GM21360 (cell line): ENCODE results near the gene CIB2.
A peak's percentile ranks its signal among the peaks of the same experiment; 100 is the strongest.

Source experiments
- ATAC-seq: cut with Tn5 transposase; IDR thresholded peaks from one replicate; pipeline ENCODE4 v1.9.1; 2021; ENCODE audit warnings: mild to moderate bottlenecking, moderate library complexity; ENCODE audit not compliant: unreplicated experiment

CIB2 gene

DNA sequence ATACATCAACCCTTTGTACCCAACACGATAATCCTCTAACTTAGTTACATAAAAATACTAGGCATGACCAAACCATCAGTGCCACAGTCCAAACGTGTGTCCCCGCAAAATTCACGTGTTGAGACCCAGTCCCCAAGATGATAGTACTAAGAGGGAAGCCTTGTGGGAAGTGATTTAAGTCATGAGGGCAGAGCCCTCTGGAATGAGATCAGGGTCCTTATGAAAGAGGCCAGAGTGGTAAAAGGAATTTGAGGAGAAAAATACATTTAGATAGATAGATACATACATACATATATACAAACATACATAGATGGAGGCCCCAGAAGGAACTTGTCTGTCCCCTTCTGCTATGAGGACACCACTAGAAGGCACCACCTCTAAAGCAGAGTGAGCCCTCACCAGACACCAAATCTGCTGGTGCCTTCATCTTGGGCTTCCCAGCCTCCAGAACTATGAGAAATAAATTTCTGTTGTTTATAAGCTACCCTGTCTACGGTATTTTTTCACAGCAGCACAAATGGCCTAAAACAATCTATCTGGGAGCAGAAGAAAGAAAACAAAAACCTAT lies 61.7 kb downstream of the CIB2 start:
- ATAC-seq = no peak

DNA sequence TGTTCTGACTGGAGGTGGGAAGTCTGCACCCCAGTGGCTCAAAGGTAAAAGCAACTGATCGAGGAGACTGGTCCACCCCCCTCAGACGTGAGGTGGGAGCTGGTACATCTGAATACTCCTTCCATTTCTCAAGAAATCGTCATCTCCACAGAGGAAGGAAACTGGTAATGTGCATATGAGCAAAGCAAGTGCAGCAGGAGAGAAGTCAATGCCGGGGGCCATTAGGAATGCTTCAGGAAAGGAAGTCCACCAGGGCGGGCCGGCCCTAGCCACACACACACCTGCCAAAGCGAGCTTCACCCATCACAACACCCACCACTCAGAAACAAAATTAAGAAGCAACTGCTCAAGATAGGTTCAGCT lies 62.2 kb downstream of the CIB2 start:
- no peak for ATAC-seq

DNA sequence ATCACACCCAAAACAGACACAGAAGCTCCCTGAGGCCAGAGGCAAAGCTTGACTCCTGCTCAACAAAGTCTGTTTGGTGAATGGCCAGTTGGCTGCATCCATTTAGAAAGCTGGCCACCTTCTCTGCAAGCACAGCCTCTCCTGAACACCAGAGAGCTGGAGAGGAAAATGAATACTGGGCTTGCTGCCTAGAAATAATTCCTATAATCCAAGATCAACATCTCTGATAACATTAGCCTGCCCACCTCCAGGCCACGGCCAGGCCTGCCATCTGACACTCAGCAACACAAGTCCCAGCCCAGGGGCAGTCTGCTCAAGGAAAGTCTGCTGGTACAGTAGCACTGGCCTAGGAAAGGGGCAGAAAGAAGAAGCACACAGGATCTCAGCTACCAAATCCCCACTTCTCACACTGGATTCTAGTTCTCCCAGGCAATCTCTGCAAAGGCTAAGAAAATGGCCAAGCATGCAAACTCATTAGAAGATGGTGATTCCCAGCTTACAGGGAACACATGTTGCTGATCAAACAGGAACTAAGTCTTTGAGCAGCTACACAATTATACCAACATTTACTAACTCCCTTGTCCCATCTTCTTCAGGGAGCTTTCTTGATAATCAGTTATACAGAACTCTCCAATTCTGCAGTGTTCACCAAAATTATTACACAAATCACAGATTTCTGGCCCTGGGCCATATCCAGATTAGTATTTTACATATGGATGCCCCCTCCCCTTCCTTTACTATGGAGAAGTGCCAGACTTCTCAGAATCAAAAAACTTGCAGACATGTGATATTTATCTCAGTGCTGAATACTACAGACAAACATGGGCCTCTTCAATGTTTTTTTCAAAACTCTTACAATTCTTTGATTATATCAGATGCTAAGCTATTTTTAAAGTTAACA lies 63.7 kb downstream of the CIB2 start:
- no peak for ATAC-seq

DNA sequence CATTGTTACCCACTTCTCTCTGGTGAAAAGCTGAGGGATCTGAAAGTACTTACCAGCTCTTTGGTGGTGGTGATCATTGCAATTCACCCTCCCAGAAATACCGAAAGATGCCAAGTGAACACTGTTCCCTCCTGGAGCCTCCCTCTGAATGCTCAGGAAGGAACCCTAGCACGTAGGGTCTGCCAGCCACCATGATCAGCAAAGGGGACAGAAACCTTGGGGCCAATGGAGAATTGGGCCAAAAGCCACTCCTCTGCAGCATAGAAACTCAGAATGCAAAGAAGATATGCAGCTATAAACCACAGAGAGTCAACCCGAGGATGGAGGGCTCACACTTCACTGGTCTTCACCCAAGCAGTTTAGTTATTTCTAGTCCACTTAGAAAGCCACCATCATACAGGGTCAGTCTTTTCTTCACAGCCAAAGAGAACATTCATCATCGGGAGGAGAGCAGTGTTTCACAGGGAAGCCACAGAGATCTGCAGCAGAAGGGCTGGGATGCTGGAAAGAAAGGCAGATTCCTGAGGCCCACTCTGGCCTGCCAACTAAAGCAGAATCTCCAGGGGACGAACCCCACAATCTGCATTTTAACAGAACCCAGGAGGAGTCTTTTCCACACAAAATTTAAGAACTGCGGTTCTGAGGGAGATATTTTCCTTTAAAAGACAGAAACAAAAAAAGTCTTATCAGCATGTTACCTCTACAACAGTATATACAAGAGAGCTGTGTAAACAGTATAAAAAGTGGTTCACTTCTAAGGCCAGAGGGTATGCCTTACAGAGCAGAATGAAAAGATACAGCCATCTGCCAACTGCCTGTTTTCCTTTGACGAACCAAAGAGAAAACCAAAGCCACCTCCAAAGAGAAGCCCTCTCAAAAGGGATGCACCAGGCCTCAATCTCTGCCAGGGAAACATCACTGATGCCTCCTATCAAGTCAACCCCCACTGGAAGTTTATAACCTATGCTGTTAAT lies 65.0 kb downstream of the CIB2 start:
- no peak for ATAC-seq

DNA sequence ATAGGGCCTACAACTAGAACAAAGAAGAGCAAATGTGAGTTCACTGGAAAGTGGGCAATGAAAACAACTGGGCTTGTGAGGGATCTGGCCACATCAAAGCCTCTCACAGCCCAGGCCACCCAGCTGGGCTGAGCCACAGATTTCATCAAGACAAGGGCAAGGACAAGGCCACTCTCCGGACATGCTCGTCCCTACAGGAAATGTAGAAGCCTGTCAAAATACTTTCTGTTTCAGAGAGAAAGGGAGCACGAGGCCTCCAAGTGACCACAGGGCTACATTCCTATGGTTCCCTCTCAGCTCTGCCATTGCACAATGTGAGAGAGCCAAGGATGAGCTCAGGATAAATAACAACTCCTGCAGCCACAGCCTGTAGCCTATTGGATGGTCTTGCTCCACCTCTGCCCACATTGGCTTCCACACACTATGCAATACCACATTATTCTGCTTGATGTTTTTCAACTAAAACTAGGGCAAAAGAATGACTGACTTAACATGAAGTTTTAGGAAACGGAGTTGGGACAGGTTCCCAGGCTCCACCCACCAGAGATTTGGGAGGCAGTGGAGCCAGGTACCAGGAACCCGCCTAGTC lies 65.9 kb downstream of the CIB2 start:
- ATAC-seq = no peak

DNA sequence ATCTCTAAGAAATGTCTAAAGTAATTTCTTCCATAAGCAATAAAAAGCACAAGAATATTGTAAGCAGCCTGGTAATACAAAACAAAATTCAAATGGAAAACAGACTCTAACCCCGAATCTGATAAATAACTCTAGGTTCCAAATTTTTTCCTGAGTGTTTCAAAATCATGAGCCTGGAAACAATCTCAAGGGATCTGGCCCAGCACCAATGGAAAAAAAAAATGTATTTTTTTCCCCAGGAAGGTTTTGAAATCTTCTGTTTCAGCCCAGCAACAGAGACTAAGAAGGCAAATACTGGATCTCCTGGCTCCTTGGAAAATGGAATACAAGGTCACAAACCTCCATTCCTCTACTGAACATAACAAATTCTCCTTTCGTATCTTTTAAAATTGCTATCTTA lies 66.7 kb downstream of the CIB2 start:
- ATAC-seq = no peak

DNA sequence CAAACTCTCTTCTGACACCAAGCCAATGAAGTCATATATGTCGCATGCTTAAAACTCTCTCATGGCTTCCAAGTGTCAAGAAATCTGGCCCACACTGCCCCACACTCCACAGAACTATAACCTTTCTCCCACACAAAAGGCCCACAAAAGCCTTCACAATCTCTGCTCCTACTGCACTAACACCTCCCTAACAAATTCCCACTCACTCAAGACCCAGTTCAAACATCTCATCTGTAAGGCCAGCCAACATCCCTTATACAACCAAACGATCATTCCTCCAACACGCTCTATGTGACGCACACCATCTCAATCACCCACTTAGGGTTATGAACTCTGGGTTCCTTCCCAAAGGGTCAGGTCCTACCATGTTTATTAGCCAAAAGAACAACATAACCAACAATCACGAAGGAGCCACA lies 67.3 kb downstream of the CIB2 start:
- ATAC-seq = no peak

DNA sequence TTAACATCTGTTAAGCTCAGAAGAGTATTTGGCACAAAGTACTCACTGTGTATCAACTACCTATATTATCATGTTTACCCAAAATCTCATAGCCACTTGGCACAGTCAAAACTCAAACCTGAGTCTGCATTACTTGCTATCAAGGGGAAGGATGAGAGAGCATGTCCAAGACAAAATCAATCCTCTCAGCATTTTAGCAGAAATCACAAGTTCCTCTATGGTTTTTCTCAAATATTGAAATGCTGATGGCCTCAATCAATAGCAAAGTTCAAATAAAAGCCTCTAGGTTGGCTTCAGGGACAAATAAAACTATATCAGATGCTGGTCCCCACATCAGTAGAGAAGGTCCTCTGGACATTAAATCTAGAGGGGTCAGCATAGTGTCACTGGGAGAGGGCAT lies 68.0 kb downstream of the CIB2 start:
- no peak for ATAC-seq

DNA sequence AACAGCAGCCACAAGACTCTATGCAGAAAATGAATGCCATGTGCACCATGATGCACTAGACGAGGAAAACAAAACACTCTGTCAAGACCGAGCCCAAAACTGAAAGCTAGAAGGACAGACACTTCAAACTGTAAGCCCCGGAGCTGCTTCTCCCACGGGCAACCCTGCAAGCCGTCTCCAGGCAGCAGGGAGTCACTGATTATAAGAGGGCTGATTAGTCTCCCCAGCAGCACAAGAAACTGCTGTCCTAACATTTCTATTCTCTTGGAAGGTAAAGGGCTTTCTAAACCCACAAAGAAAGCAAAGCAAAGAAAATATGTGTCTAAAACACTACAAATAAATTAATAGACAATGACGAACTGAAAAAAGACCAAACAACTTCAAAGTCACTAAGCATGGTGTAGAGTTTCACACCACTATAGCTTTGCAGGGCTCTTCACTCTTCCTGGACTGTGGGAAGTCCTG lies 69.2 kb downstream of the CIB2 start:
- peak; percentile 39 for ATAC-seq

DNA sequence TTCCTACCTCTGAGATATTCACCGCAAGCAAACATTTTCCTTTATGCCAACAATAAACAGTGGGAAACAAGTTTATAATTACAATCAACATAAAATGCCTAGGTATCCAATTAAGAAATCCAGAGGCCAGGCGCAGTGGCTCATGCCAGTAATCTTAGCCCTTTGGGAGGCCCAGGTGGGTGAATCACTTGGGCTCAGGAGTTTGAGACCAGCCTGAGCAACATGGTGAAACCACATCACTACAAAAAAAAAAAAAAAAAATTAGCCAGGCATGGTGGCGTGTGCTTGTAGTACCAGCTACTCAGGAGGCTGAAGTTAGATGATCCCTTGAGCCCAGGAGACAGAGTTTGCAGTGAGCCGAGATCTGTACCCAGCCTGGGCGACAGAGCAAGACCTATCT lies 71.0 kb downstream of the CIB2 start:
- ATAC-seq = no peak

DNA sequence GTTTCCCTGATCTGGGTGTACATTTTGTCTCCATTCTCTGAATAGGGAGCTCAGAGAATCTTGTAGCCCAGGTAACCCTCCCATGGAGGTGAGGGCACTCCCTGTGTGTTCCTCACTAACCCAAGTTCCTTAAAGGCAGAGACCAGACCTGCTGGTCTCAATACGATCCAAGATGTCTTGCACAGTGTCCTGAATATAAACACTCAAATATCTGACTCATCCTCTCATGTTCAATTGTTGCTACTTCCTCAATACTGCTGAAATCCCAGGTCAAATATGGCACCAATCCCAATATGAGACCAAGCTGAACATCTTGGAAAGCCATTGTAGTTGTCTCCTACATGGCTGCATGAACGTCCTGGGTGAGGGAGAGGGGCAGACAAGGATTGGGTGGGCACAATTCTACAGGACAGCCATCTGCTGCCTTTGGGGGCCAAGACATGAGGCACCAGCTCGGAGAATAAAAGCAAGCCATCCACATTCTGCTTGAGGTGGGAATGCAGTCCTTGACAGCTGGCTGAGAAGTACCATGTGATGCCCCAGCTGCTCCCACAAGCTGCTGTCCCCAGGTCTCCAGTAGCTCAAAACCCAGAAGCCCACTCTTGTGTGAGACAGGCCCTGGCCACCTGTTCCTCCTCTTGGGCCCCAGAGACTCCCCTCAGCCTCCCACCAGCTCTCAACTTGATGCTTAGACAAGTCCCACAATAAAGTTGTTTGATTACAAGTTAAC lies 72.0 kb downstream of the CIB2 start:
- no peak for ATAC-seq

DNA sequence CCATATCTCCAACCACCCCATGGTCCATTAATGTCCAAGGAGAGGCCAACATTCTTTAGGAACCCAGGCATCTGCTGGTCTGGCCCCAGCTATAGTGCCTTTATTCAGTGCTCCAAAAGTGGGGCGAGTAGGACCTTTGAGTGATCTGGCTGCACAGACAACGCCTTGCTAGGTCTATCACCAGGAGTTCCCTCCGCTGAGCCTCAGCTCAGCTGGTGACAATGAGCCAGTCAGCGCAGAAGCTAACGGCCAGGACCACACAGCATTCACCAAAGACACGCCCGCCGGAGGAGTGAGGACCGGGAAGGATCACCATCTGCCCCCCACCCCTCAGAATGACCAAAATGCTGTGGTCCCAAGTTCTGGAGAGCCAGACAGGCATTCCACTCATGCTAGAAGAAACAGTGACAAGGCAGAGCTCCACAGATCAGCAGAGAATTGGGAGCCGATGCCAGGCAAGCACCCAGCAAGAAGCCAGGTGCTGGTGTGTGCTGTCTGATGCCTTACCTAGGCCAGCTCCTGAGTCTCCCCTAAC lies 72.8 kb downstream of the CIB2 start:
- ATAC-seq = no peak

DNA sequence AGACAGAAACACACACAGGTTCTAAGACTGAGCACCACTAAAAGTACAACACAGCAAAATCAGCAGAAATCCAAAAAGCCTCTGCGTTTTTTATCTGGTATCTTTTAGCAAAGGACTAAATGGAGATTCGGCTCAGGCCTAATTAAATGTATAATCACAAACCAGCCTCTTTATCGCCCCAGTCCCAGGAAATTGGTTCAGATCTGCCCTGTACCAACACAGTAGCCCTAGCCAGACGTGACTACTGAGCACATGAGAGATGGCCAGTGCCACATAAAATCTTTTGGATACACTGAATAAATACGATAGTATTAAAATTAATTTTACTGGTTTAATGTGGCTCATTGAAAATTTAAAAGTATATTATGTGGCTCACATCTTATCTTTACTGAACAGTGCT lies 73.4 kb downstream of the CIB2 start:
- ATAC-seq = no peak

DNA sequence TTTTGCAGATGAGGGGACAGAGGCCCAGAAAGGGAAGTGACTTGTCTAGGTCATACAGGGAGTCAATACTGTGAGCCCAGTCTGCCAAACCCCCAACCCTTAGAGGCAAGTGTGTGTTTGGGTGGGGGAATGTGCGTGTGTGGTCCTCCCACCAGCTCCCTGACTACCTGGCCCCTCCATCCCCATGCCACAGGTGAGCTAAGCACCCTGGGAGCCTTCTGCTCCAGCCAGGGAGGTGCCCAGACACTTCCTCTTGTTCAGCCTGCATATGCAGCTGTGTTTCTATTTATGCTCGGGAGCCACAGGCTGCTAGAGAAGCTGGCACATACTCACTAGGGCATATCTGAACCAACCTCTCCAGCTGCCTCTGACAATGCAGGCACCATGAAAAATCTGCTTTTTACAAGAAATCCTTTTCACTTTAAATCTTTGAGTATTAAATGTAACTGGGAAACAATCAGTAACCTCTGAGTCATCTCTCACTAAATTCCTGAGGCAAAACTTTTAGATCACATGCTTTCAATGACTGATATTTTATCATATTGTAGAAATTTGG lies 74.5 kb downstream of the CIB2 start:
- no peak for ATAC-seq

DNA sequence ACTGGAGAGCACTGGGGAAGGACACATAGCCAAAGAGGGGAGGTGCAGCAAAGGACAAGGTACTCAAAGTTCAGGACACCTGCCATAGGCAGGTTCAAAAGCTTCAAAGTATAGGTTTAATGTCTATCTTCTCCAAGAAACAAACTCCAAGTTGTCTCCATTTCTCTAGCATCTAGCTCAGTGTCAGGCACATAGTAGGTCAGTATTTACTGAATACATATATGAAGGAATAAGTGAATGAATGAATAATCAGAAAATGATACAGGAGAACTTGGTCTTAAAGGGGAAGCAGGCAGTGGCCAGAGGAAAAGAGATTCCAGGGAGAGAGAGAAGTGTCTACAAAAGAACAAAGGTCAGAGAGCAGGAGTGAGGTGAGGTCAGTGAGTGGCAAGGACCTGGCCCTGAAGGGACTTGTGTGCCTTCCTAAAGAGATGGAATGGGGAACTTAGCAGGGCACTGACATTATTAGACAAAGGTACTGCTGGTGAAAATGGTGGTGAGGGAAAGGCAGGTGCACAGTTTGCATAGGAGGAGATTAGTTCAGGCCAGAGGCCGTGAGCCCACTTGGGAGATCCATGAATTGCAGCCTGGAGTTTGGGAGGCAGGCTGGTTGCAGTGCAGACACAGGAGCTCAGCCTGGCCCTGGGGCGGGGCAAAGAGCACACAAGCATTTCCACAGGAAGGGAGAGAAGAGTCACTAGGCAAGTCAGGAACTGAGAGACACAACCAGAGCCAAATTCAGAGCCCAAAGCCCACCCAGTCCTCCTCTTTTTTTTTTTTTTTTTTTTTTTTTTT lies 75.1 kb downstream of the CIB2 start:
- ATAC-seq = no peak

DNA sequence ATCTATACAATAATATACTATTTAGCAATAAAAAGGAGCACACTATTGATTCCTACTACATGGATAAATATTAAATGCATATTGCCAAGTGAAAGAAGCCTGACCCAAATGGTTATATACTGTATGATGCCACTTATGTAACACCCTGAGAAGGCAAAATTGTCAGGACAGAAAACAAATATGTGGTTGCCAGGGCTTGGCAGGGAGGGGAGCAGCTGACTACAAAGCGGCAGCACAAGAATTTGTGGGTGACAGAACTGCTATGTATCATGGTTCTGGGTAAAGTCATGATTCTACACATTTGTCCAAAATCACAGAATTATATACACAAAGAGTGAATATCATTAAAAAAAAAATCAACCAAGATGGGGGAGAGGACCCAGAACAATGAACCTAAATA lies 76.3 kb downstream of the CIB2 start:
- ATAC-seq = no peak
